ENCODE results near the gene DUS1L. TPM values are rescaled to one million over a fixed set of nuclear protein-coding genes. Genes with fewer than 3 reads are reported as not detected.

Gene DUS1L
- polyA plus RNA-seq, 1 donor (not counting 4 experiments of a cell fraction or from before 2014, with no cell fraction given), result 49.1 TPM

GRCh38 chr17:82015311-82015971 is 50.2 kb downstream of the DUS1L start:
- H3K36me3 ChIP-seq (ENCODE audit: control insufficient read depth in 2 of 2, extremely low read depth in 1 of 2, insufficient read depth in 2 of 2, low read length in 2 of 2), result peaks cover 0 to 4% of the 10 kb centered on the region in 2 experiments
- dilution Hi-C loops (cut with MboI; ENCODE audit: extremely low pct_ligation_motif_present, low sequenced_read_pairs), result no loop called here
- no peak overlapping the region for H3K4me3 ChIP-seq (ENCODE audit: control insufficient read depth in 2 of 3, extremely low read depth in 1 of 3, insufficient read depth in 2 of 3, low read depth in 1 of 3, low read length in 3 of 3)
- H3K4me1 ChIP-seq (ENCODE audit: control insufficient read depth, extremely low read depth, insufficient read depth, low read length), result peaks cover 18% of the 10 kb centered on the region
- H3K27ac ChIP-seq (ENCODE audit: control insufficient read depth, insufficient read depth, low read length), result no peak overlapping the region
- no peaks in the 10 kb centered on the region for H3K27me3 ChIP-seq (ENCODE audit: control insufficient read depth, extremely low read depth, insufficient read depth, low read length)
- no peak for FAIRE-seq
- H3K9me3 ChIP-seq (ENCODE audit: control insufficient read depth, low read depth, low read length), result no peaks in the 10 kb centered on the region
- no peaks in the 10 kb centered on the region for H3K9me1 ChIP-seq (ENCODE audit: control insufficient read depth, extremely low read depth, insufficient read depth, low read length)
- H3K4me2 ChIP-seq (ENCODE audit: control insufficient read depth, extremely low read depth, insufficient read depth, low read depth, low read length), result no peak overlapping the region
- H4K20me1 ChIP-seq (ENCODE audit: control insufficient read depth, extremely low read depth, insufficient read depth, low read length), result peaks cover 6% of the 10 kb centered on the region
- no peak overlapping the region for H2AFZ ChIP-seq (ENCODE audit: control insufficient read depth, low read length)
- TF ChIP-seq CTCF (optimal IDR thresholded peaks at IDR 0.05 in 1 of 3, IDR thresholded peaks at IDR 0.05 in 1 of 3, conservative IDR thresholded peaks at IDR 0.05 in 1 of 3; ENCODE audit: extremely low read depth in 1 of 3, insufficient read depth in 2 of 3, low read length in 3 of 3) (no peak), EZH2 (IDR thresholded peaks at IDR 0.05; ENCODE audit: low read length) (no peak)
- H3K79me2 ChIP-seq (ENCODE audit: control insufficient read depth, insufficient read depth, low read length), result no peaks in the 10 kb centered on the region
- H3K9ac ChIP-seq (ENCODE audit: control insufficient read depth, extremely low read depth, insufficient read depth, low read length), result no peak overlapping the region
- no peak for DNase-seq (ENCODE audit: low read depth, low spot score)

DNA sequence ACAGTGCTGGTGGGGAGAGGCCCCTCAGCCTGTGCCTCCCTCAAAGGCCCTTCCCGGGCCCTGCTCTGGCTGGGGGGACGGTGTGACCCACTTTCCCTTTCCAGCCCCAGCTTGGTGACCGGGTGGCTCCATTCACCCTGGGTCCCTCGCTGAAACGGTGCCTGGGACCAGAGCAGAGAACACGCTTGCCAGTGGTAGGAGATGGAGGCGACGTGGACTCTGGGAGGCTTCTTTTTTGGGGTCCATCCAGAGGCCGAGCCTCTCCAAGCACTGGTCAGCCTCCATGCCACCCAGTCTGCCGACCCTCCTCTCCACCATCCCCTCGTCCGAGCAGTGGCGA is 50.7 kb downstream of the DUS1L start:
- no peak overlapping the region for H2AFZ ChIP-seq (ENCODE audit: control insufficient read depth, low read length)
- peaks cover 0 to 4% of the 10 kb centered on the region in 2 experiments for H3K36me3 ChIP-seq (ENCODE audit: control insufficient read depth in 2 of 2, extremely low read depth in 1 of 2, insufficient read depth in 2 of 2, low read length in 2 of 2)
- H3K27me3 ChIP-seq (ENCODE audit: control insufficient read depth, extremely low read depth, insufficient read depth, low read length), result no peaks in the 10 kb centered on the region
- no peak overlapping the region for H3K4me2 ChIP-seq (ENCODE audit: control insufficient read depth, extremely low read depth, insufficient read depth, low read depth, low read length)
- H4K20me1 ChIP-seq (ENCODE audit: control insufficient read depth, extremely low read depth, insufficient read depth, low read length), result peaks cover 1% of the 10 kb centered on the region
- H3K4me1 ChIP-seq (ENCODE audit: control insufficient read depth, extremely low read depth, insufficient read depth, low read length), result peaks cover 18% of the 10 kb centered on the region
- H3K79me2 ChIP-seq (ENCODE audit: control insufficient read depth, insufficient read depth, low read length), result no peaks in the 10 kb centered on the region
- dilution Hi-C loops (cut with MboI; ENCODE audit: extremely low pct_ligation_motif_present, low sequenced_read_pairs), result no loop called here
- no peaks in the 10 kb centered on the region for H3K9me1 ChIP-seq (ENCODE audit: control insufficient read depth, extremely low read depth, insufficient read depth, low read length)
- FAIRE-seq (no peak), DNase-seq (ENCODE audit: low read depth, low spot score) (no peak)
- H3K4me3 ChIP-seq (ENCODE audit: control insufficient read depth in 2 of 3, extremely low read depth in 1 of 3, insufficient read depth in 2 of 3, low read depth in 1 of 3, low read length in 3 of 3), result no peak overlapping the region
- H3K9me3 ChIP-seq (ENCODE audit: control insufficient read depth, low read depth, low read length), result no peaks in the 10 kb centered on the region
- TF ChIP-seq CTCF (optimal IDR thresholded peaks at IDR 0.05 in 1 of 3, IDR thresholded peaks at IDR 0.05 in 1 of 3, conservative IDR thresholded peaks at IDR 0.05 in 1 of 3; ENCODE audit: extremely low read depth in 1 of 3, insufficient read depth in 2 of 3, low read length in 3 of 3), result no peak
- no peak overlapping the region for H3K9ac ChIP-seq (ENCODE audit: control insufficient read depth, extremely low read depth, insufficient read depth, low read length)
- no peak overlapping the region for H3K27ac ChIP-seq (ENCODE audit: control insufficient read depth, insufficient read depth, low read length)

All from keratinocyte (primary cell).